ENCODE data around the gene EEF1E1.
A peak's percentile ranks its signal among the peaks of the same experiment; 100 is the strongest.

The EEF1E1 gene

DNA sequence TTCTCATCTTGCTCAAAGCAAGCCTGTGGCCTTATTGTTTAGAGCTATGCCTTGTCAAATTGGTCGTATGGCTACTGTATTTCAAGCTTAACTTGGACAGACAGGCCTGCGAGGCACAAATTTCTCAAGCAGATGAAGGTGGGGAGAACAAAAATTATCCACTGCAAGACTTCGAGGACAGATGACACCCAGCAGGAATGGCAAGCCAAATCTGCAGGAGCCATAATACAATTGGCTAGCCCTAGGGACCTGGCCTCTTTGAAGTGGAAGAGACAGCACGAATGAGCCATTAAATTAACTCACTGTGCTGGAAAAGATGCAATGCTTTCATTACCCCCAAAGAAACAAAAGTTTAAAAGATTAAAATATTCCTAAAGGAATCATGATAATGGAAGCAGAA, 33.2 kb downstream of the EEF1E1 start:
- Mint-ChIP-seq H3K9me3 (no peaks in the 10 kb centered on the region), H3K4me3 (no peak overlapping the region), H3K27me3 (no peaks in the 10 kb centered on the region), H3K4me1 (peaks cover 16% of the 10 kb centered on the region), H3K36me3 (ENCODE audit: insufficient read depth) (peaks cover 2% of the 10 kb centered on the region), H3K27ac (ENCODE audit: low read depth) (no peak overlapping the region)
- DNase-seq (ENCODE audit: low spot score in 2 of 2) (no peak), ATAC-seq (replicated peaks; ENCODE audit: extremely low read depth, poor library complexity, severe bottlenecking) (no peak)

DNA sequence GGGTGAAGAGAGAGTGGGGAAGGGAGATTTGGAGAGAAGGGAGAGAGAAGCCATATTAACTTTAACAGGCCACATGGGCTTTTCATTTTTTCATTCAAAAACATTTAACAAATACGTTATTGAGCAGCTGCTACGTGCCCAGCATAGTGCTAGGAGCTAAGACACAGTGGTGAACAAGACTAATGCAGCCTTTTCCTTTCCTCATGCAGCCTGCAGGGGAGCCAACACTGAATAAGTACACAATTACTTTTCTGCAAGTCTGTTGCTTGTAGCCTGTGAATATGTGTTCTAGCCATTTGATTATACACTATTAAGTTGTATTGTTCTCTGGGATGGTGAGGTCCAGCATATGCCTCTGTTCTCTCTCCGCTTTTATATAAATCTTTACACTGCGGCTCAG, 36.2 kb downstream of the EEF1E1 start:
- peaks cover 26% of the 10 kb centered on the region for H3K4me1 Mint-ChIP-seq
- no peak overlapping the region for H3K4me3 Mint-ChIP-seq
- no peak for ATAC-seq (replicated peaks; ENCODE audit: extremely low read depth, poor library complexity, severe bottlenecking)
- DNase-seq (ENCODE audit: low spot score in 2 of 2): no peak
- H3K27ac Mint-ChIP-seq (ENCODE audit: low read depth): no peak overlapping the region
- no peaks in the 10 kb centered on the region for H3K9me3 Mint-ChIP-seq
- H3K27me3 Mint-ChIP-seq: no peaks in the 10 kb centered on the region
- H3K36me3 Mint-ChIP-seq (ENCODE audit: insufficient read depth): peaks cover 10% of the 10 kb centered on the region

DNA sequence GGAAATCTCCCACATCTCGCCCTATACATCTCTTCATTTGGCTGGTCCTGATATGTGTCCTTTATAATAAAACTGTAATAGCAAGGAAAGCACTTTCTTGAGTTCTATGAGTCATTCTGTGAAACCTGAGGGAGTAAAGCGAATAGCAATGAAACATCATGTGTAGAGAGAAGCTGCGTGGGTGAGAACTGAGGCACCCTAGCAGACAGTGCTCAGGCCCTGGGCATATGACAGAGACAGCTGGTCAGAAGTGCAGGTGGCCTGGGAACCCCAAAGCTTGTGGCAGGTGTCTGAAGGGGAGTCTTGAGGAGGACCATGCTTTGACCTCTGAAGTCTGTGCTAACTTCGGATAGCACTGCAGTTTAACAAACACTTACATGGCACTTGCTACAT, 36.8 kb downstream of the EEF1E1 start:
- no peak overlapping the region for H3K4me3 Mint-ChIP-seq
- ATAC-seq (replicated peaks; ENCODE audit: extremely low read depth, poor library complexity, severe bottlenecking) (no peak), DNase-seq (ENCODE audit: low spot score in 2 of 2) (no peak)
- H3K9me3 Mint-ChIP-seq: no peaks in the 10 kb centered on the region
- no peaks in the 10 kb centered on the region for H3K27me3 Mint-ChIP-seq
- peaks cover 10% of the 10 kb centered on the region for H3K36me3 Mint-ChIP-seq (ENCODE audit: insufficient read depth)
- peaks cover 26% of the 10 kb centered on the region for H3K4me1 Mint-ChIP-seq
- H3K27ac Mint-ChIP-seq (ENCODE audit: low read depth): no peak overlapping the region

DNA sequence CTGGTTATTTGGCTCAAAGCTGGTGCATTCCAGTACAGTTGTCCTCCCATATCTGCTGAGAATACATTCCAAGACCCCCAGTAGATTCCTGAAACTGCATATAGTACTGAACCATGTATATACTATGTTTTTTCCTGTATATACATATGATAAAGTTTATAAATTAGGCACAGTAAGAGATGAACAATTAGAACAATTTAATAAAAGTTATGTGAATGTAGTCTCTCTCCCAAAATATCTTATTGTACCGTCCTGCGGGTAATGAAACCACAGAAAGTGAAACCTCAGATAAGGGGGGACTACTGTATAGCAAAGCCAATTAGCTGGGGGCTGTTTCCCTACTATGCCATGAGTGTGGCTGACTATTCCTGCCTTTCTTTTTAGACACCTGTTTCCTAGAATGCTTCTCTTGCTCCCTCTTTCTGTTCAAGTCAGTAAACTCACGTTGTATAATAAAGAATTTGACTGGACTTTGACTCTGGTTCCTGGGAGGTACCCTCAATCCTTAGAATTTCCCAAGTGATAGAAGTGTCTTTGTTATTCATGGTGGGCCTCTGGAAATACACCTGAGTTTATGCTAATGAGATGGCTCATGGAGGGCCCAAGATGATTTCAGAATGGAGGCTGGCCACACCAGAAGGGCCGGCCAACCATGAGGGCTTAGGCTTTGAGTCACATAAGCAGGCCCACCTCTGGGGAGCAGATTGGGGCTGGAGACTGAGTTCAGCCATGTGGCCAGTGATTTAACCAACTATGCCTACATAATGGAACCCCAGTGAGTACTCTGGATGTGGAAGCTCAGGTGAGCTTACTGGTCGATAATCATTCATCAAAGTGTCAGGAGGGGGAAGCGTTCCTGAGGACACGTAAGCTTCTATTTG, 37.5 kb downstream of the EEF1E1 start:
- H3K36me3 Mint-ChIP-seq (ENCODE audit: insufficient read depth): peaks cover 15% of the 10 kb centered on the region
- H3K27ac Mint-ChIP-seq (ENCODE audit: low read depth): peak overlapping the region; percentile 95
- H3K9me3 Mint-ChIP-seq: no peaks in the 10 kb centered on the region

DNA sequence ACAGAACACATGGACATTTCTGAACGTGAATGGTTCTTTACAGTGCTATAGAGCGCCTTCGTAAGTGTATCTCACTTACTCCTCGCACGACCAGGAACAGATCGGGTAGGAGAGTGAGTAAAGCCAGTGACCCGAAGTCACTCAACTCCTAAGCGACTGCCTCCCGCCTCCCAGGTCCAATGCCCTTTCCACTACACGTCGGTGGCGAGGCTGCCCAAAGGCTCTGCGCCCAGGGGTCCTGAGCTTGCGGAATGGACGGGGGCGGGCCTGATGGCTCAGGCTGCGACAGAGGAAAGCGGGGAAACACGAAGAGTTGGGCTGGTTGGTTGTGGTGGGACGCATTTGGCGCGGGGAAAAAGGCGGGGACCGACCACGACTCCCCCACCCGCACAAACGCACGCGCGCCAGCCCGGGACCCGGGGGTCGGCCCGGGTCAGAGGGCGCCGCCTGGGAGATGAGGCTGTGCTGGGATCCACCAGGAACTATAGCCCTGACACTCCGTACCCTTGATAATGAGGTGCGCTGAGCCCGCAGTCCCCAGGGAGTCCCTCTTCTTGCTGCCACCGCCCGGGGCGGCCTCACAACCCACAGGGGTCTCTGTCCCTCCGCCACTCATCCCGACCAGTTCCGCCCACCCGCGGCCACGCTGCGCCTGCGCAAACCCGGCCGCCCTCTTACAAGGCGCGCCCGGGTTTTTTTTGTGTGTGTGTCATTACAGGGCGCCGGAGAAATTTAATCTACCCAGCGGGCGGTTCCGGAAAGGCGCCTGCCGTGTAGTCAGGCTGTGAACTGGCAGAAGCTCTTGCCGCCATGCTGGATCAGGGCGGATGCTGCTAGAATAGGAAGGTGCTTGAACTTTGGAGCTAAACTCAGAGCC, 38.3 kb downstream of the EEF1E1 start, which contains the start of gene BLOC1S5:
Gene BLOC1S5 (minus strand): TSS at position 629 of the 877 bp plus-strand sequence. CDS start 13 bp downstream, at position 616.
- Mint-ChIP-seq H3K27me3 (no peaks in the 10 kb centered on the region), H3K9me3 (no peaks in the 10 kb centered on the region), H3K27ac (ENCODE audit: low read depth) (peak within 1 kb of the TSS; percentile 95), H3K4me1 (peaks cover 31% of the 10 kb centered on the region), H3K36me3 (ENCODE audit: insufficient read depth) (peaks cover 16% of the 10 kb centered on the region), H3K4me3 (peak within 1 kb of the TSS; percentile 94)
- ATAC-seq (replicated peaks; ENCODE audit: extremely low read depth, poor library complexity, severe bottlenecking) (peak; percentile 97), DNase-seq (ENCODE audit: low spot score in 2 of 2) (peak; percentile 92 to 94)

More for the DNA sequence above, 37.5 kb downstream of the EEF1E1 start:
- H3K4me1 Mint-ChIP-seq: peaks cover 30% of the 10 kb centered on the region
- H3K27me3 Mint-ChIP-seq: no peaks in the 10 kb centered on the region
- no peak for ATAC-seq (replicated peaks; ENCODE audit: extremely low read depth, poor library complexity, severe bottlenecking)
- no peak for DNase-seq (ENCODE audit: low spot score in 2 of 2)
- H3K4me3 Mint-ChIP-seq: peak overlapping the region; percentile 94

DNA sequence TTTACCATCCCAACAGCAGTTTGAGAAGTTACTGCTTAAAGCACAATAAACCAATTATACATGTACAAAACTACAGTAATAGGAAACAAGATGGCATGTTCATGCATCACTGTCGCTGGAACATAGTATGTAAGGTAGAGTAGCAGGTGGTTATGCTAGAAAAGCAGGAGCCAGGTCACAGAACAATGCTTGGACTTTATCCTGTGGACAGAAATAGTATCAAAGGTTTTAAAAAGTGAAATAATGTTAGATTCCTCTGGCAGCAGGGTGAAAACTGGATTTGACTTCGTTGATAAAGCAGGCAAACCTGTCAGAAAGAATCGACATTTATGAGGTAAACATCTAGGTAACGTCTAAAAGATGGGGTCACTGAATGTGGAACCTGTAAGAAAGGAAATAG, 40.6 kb downstream of the EEF1E1 start:
- no peak overlapping the region for H3K27ac Mint-ChIP-seq (ENCODE audit: low read depth)
- peaks cover 31% of the 10 kb centered on the region for H3K4me1 Mint-ChIP-seq
- H3K4me3 Mint-ChIP-seq: no peak overlapping the region
- ATAC-seq (replicated peaks; ENCODE audit: extremely low read depth, poor library complexity, severe bottlenecking) (no peak), DNase-seq (ENCODE audit: low spot score in 2 of 2) (no peak)
- no peaks in the 10 kb centered on the region for H3K9me3 Mint-ChIP-seq
- H3K36me3 Mint-ChIP-seq (ENCODE audit: insufficient read depth): peaks cover 19% of the 10 kb centered on the region
- no peaks in the 10 kb centered on the region for H3K27me3 Mint-ChIP-seq

DNA sequence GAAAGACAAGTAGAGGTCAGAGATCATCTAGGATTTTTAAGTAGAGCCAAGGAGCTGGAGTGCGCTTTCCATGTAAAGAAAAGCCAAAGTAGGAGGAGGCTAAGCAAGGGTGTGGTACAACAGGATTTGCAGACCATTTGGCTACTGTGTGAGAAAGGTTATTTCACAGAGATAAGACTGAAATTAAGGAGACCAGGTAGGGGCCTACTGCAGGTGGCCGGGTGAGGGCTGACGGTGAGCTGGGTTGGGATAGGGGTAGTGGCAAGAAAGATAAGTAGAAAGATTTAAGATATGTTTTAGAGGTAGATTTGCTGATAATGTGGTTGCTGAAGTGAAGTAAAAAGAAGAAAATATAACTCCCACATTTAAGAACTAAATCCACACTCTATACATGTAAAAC, 42.0 kb downstream of the EEF1E1 start:
- Mint-ChIP-seq H3K9me3 (no peaks in the 10 kb centered on the region), H3K4me1 (peaks cover 23% of the 10 kb centered on the region), H3K27me3 (no peaks in the 10 kb centered on the region), H3K4me3 (no peak overlapping the region), H3K36me3 (ENCODE audit: insufficient read depth) (peaks cover 26% of the 10 kb centered on the region), H3K27ac (ENCODE audit: low read depth) (no peak overlapping the region)
- ATAC-seq (replicated peaks; ENCODE audit: extremely low read depth, poor library complexity, severe bottlenecking) (no peak), DNase-seq (ENCODE audit: low spot score in 2 of 2) (no peak)

DNA sequence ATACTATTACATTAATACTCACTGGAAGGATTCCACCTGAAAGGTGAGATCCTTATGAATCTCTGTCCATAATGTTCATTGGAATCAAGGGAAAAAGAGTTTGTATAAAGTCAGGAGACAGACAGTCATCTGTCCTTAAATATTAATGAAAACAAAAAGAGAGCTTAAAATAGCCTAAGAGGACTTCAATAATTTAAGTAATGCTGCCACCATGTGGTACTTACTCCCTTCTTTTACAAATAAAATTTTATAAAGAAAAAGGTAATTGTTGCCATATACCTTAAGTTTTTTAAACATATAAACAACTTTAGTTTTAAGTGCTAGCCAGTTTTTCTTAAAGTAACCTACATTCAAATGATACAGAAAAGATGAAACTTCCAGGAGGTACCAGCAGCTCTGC, 43.2 kb downstream of the EEF1E1 start:
- no peak for ATAC-seq (replicated peaks; ENCODE audit: extremely low read depth, poor library complexity, severe bottlenecking)
- Mint-ChIP-seq H3K4me3 (no peak overlapping the region), H3K36me3 (ENCODE audit: insufficient read depth) (peaks cover 27% of the 10 kb centered on the region), H3K9me3 (no peaks in the 10 kb centered on the region), H3K27ac (ENCODE audit: low read depth) (no peak overlapping the region), H3K27me3 (no peaks in the 10 kb centered on the region), H3K4me1 (peaks cover 16% of the 10 kb centered on the region)
- no peak for DNase-seq (ENCODE audit: low spot score in 2 of 2)

DNA sequence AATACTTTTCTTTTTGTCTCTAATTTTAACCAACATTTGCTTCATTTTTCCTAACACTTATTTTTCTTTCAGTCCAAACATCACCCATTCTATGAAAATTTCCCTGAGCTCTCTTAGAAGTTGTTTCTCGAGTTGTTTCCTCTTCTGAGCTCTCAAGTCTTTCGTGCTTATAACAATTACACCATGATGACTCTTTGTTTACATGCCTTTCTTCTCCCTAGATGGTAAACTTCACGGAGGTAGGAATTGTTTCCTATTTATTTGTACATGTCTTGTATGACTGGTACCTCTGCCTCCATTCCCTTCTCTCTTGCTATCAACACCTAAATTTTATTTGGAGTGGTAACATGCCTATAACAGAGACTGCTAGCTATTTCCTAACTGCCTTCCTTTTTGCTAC, 44.6 kb downstream of the EEF1E1 start:
- H3K4me1 Mint-ChIP-seq: peaks cover 11% of the 10 kb centered on the region
- no peak overlapping the region for H3K27ac Mint-ChIP-seq (ENCODE audit: low read depth)
- no peak for DNase-seq (ENCODE audit: low spot score in 2 of 2)
- no peak for ATAC-seq (replicated peaks; ENCODE audit: extremely low read depth, poor library complexity, severe bottlenecking)
- peaks cover 25% of the 10 kb centered on the region for H3K36me3 Mint-ChIP-seq (ENCODE audit: insufficient read depth)
- H3K9me3 Mint-ChIP-seq: no peaks in the 10 kb centered on the region
- no peak overlapping the region for H3K4me3 Mint-ChIP-seq
- H3K27me3 Mint-ChIP-seq: no peaks in the 10 kb centered on the region

DNA sequence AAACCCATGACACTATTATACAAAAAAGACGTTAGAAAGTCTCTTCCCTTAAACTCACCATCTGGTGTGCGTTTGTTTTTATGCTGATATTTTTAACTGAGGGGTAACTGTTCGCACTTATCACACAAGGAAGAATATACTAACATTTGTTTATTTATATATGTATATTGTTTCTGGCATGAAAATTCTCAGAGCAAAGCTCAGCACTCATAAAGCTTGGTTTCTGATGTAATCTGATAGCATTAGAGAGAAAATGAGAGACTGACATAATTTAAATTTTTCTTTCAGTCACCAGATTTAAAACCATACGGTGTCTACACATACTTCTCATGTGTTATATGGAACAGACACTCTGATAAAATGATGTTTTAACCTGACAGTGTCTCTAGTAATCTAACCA, 45.1 kb downstream of the EEF1E1 start:
- Mint-ChIP-seq H3K27ac (ENCODE audit: low read depth) (no peak overlapping the region), H3K9me3 (no peaks in the 10 kb centered on the region), H3K27me3 (no peaks in the 10 kb centered on the region), H3K4me3 (no peak overlapping the region), H3K4me1 (peaks cover 6% of the 10 kb centered on the region), H3K36me3 (ENCODE audit: insufficient read depth) (peaks cover 25% of the 10 kb centered on the region)
- no peak for DNase-seq (ENCODE audit: low spot score in 2 of 2)
- ATAC-seq (replicated peaks; ENCODE audit: extremely low read depth, poor library complexity, severe bottlenecking): no peak

DNA sequence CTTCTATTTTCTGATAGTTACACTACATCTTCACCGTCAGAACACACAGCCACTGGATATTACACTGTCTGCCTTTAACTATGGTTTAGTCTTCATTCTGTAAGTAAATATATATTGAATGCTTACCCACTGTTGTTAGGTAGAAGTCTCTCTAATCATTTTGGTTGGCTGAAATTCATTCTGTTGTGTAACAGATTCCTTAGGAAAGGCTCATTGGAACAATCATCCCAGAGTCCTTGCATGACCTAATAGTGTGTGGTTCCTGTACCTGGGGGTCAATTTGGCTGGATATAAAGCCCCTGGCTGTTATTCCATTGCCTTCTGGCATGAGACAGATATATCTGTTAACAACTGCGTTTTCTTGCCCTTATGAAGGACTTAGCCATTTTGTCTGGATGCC, 48.1 kb downstream of the EEF1E1 start:
- no peak overlapping the region for H3K4me3 Mint-ChIP-seq
- ATAC-seq (replicated peaks; ENCODE audit: extremely low read depth, poor library complexity, severe bottlenecking): no peak
- H3K4me1 Mint-ChIP-seq: peaks cover 5% of the 10 kb centered on the region
- no peaks in the 10 kb centered on the region for H3K27me3 Mint-ChIP-seq
- H3K9me3 Mint-ChIP-seq: no peaks in the 10 kb centered on the region
- H3K36me3 Mint-ChIP-seq (ENCODE audit: insufficient read depth): peaks cover 21% of the 10 kb centered on the region
- no peak overlapping the region for H3K27ac Mint-ChIP-seq (ENCODE audit: low read depth)
- no peak for DNase-seq (ENCODE audit: low spot score in 2 of 2)

DNA sequence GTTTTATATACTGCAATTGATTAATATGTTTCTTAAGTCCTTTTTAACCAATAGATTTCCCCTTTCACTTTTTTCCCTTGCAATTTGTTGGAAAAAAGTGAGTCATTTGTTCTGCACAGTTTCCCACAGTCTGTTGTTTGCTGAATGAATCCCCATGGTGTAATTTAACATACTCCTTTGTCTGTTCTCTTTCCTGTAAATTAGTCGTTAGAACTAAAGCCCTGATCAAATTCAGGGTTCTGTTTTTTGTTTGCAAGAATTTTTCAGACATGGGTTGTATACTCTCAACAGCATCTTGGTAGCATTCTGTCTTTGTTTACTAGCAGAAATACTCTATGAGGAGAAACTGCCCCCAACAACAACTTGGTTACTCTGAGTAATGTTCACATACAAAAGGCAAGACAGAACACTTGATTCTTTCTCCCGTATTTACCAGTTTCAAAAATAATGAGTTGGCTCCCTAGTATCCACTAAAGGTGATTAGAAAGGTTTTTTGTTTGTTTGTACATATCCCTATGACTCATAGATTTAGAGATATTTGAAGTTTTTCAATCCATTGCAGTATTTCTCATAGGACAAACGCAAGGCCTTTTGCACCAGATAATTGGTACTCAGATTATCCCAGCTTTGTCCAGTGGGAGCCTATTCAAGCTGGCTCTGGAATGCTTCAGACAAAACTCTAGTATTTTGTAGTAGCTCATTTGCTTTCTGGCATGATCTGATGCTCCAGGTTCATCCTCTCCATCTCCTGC, 54.6 kb downstream of the EEF1E1 start:
- H3K27me3 Mint-ChIP-seq: no peaks in the 10 kb centered on the region
- no peak overlapping the region for H3K27ac Mint-ChIP-seq (ENCODE audit: low read depth)
- H3K9me3 Mint-ChIP-seq: peaks cover 7% of the 10 kb centered on the region
- H3K4me3 Mint-ChIP-seq: no peak overlapping the region
- H3K4me1 Mint-ChIP-seq: peaks cover 20% of the 10 kb centered on the region
- peaks cover 10% of the 10 kb centered on the region for H3K36me3 Mint-ChIP-seq (ENCODE audit: insufficient read depth)
- ATAC-seq (replicated peaks; ENCODE audit: extremely low read depth, poor library complexity, severe bottlenecking): no peak
- DNase-seq (ENCODE audit: low spot score in 2 of 2): no peak
